GM12875 (cell line): ENCODE results near the gene ARID1B.

Experiments used
- H3K4me3 ChIP-seq: one replicate; pipeline ENCODE4 v1.5.1; 2011; ENCODE audit warnings: low read depth, low read length, control low read depth
- CTCF ChIP-seq: IDR thresholded peaks from 2 replicates; pipeline ENCODE4 v1.5.1; 2011; ENCODE audit warnings: low read depth, mild to moderate bottlenecking, control low read depth, inconsistent platforms, low read length, moderate library complexity, borderline replicate concordance; ENCODE audit not compliant: insufficient read depth

The ARID1B gene

GRCh38 chr6:156957931-156958547 lies 180.9 kb downstream of the ARID1B start:
- no peak overlapping the region for H3K4me3 ChIP-seq
- TF ChIP-seq CTCF = no peak

GRCh38 chr6:156960525-156960924 lies 183.3 kb downstream of the ARID1B start:
- TF ChIP-seq CTCF = no peak
- no peak overlapping the region for H3K4me3 ChIP-seq

GRCh38 chr6:156961282-156961892 lies 184.2 kb downstream of the ARID1B start:
- no peak overlapping the region for H3K4me3 ChIP-seq
- TF ChIP-seq CTCF = no peak

- no peak overlapping the region for H3K4me3 ChIP-seq
- no peak for TF ChIP-seq CTCF
Measured at GRCh38 chr6:156963712-156964700, 186.8 kb downstream of the ARID1B start.

GRCh38 chr6:156967852-156968251 lies 190.7 kb downstream of the ARID1B start:
- no peak for TF ChIP-seq CTCF
- H3K4me3 ChIP-seq = no peak overlapping the region

- no peak for TF ChIP-seq CTCF
- H3K4me3 ChIP-seq = no peak overlapping the region
Measured at GRCh38 chr6:156969233-156969632, 192.1 kb downstream of the ARID1B start.

- no peak overlapping the region for H3K4me3 ChIP-seq
- no peak for TF ChIP-seq CTCF
Measured at GRCh38 chr6:156970595-156971112, 193.5 kb downstream of the ARID1B start.
